NT2/D1 (cell line): ENCODE results near the gene RNF223.

ENCODE experiments used
- SUZ12 ChIP-seq: IDR thresholded peaks from 2 replicates; pipeline ENCODE4 v1.6.1; 2011; ENCODE audit not compliant: insufficient read length, insufficient read depth; ENCODE audit errors: extremely low read depth
- YY1 ChIP-seq: IDR thresholded peaks from 2 replicates; pipeline ENCODE4 v1.6.1; 2011; ENCODE audit not compliant: insufficient read length, insufficient read depth

- TF ChIP-seq YY1 = no peak
- TF ChIP-seq SUZ12 = no peak
These were observed 8.2 kb upstream of the RNF223 start for GRCh38 chr1:1082239-1082775.
